A549 (cell line): Measurements from ENCODE around the gene MAPKAPK2. TPM values are rescaled to one million over a fixed set of nuclear protein-coding genes. Genes with fewer than 3 reads are reported as not detected.

Experiments
- ATAC-seq, 2 experiments: fragments of 200-7000 bp in 1 of 2; fragments of >200 bp in 1 of 2; cut with Nextera tagmentation in 1 of 2; cut with Tn5 transposase in 1 of 2; 3 replicates each; pipeline versions ENCODE4 v1.8.0 to v1.9.1; 2018 to 2020; ENCODE audit warnings: mild to moderate bottlenecking in 1 of 2, moderate library complexity in 1 of 2
- CTCF ChIA-PET: fragments of 300-600 bp; sonication (Branson Sonifier 250); formaldehyde crosslinking; extraction: SDS; loops from one replicate; lab custom pipeline; 2021; ENCODE audit warnings: antibody characterized with exemption, inconsistent platforms; lab: Yijun Ruan, JAX
- POLR2A ChIA-PET: fragments of 350-600 bp; formaldehyde crosslinking; extraction: SDS; loops from one replicate; lab custom pipeline; 2021; ENCODE audit warnings: antibody characterized with exemption, inconsistent platforms; lab: Yijun Ruan, JAX
- DNase-seq, 2 experiments: peaks; one replicate each; pipeline versions ENCODE4 v3.0.0 to v3.0.0-alpha.2; 2011 to 2016; ENCODE audit warnings: low read depth in 1 of 2, low spot score in 1 of 2
- FAIRE-seq: peaks from 2 replicates; lab custom pipeline; 2011; peaks lifted over from hg19 to GRCh38; lab: Jason Lieb, UNC
- H3K27ac ChIP-seq, 2 experiments: fragments of >200 bp; sonication (Bioruptor Twin); formaldehyde crosslinking; 3 replicates each; pipeline ENCODE4 v1.5.1; 2016 to 2017
- H3K4me1 ChIP-seq: fragments of >200 bp; sonication (Bioruptor Twin); formaldehyde crosslinking; 3 replicates; pipeline ENCODE4 v1.6.1; 2016
- H3K4me2 ChIP-seq: fragments of >200 bp; sonication (Bioruptor Twin); formaldehyde crosslinking; 3 replicates; pipeline ENCODE4 v1.6.1; 2016
- H3K4me3 ChIP-seq: fragments of >200 bp; sonication (Bioruptor Twin); formaldehyde crosslinking; 3 replicates; pipeline ENCODE4 v1.5.1; 2016
- H3K9me3 ChIP-seq: fragments of >200 bp; sonication (Bioruptor Twin); formaldehyde crosslinking; 3 replicates; pipeline ENCODE4 v1.6.1; 2016
- CBX2 ChIP-seq: fragments of 200-600 bp; sonication (generic); IDR thresholded peaks from 2 replicates; pipeline ENCODE4 v1.6.1; 2016; ENCODE audit warnings: low read depth, mild to moderate bottlenecking, borderline replicate concordance
- CEBPB ChIP-seq, 2 experiments: fragments of >200 bp in 1 of 2; sonication (Bioruptor Twin) in 1 of 2; formaldehyde crosslinking in 1 of 2; IDR thresholded peaks; 2 replicates each; pipeline ENCODE4 v1.6.1; 2012 to 2016
- CHD2 ChIP-seq: fragments of 150-350 bp; IDR thresholded peaks from 2 replicates; pipeline ENCODE4 v1.6.1; 2014; ENCODE audit warnings: low read length; ENCODE audit not compliant: partially characterized antibody
- CHD4 ChIP-seq: fragments of 200-600 bp; sonication (generic); IDR thresholded peaks from 2 replicates; pipeline ENCODE4 v1.6.1; 2016; ENCODE audit warnings: antibody characterized with exemption, mild to moderate bottlenecking, borderline replicate concordance
- EHMT2 ChIP-seq: fragments of 200-600 bp; sonication (generic); IDR thresholded peaks from 2 replicates; pipeline ENCODE4 v1.6.1; 2016; ENCODE audit warnings: antibody characterized with exemption, low read depth, mild to moderate bottlenecking, moderate library complexity
- HEYL ChIP-seq: fragments of 250-450 bp; sonication (Bioruptor Pico); IDR thresholded peaks from 2 replicates; pipeline ENCODE4 v1.8.0; 2021; ENCODE audit warnings: mild to moderate bottlenecking, moderate library complexity
- HOXA7 ChIP-seq: fragments of 250-450 bp; sonication (Bioruptor Pico); IDR thresholded peaks from 2 replicates; pipeline ENCODE4 v1.5.0; 2020; ENCODE audit warnings: mild to moderate bottlenecking, moderate library complexity
- HOXB13 ChIP-seq: fragments of 250-450 bp; sonication (Bioruptor Pico); IDR thresholded peaks from 2 replicates; pipeline ENCODE4 v1.5.0; 2020; ENCODE audit warnings: low read depth, mild to moderate bottlenecking, moderate library complexity
- JUN ChIP-seq, 2 experiments: fragments of >200 bp; sonication (Bioruptor Twin); formaldehyde crosslinking; IDR thresholded peaks; 2 replicates in 1 of 2; 3 replicates in 1 of 2; pipeline ENCODE4 v1.6.1; 2016 to 2017
- KDM1A ChIP-seq: fragments of 200-600 bp; sonication (generic); IDR thresholded peaks from 2 replicates; pipeline ENCODE4 v1.6.1; 2016; ENCODE audit warnings: low read depth, mild to moderate bottlenecking
- MYC ChIP-seq: IDR thresholded peaks from 2 replicates; pipeline ENCODE4 v1.6.1; 2012; ENCODE audit warnings: mild to moderate bottlenecking, inconsistent platforms, low read length, improper control_type of control experiment, borderline replicate concordance
- POLR2A ChIP-seq: IDR thresholded peaks from 2 replicates; pipeline ENCODE4 v1.6.1; 2012; ENCODE audit warnings: mild to moderate bottlenecking, low read length
- POLR2AphosphoS2 ChIP-seq: conservative IDR thresholded peaks from 2 replicates; pipeline ENCODE4 v1.6.1; 2012; ENCODE audit warnings: low read length, improper control_type of control experiment, inconsistent platforms
- RAD21 ChIP-seq, 2 experiments: fragments of >200 bp in 1 of 2; sonication (Bioruptor Twin) in 1 of 2; formaldehyde crosslinking in 1 of 2; IDR thresholded peaks in 1 of 2; conservative IDR thresholded peaks in 1 of 2; 2 replicates in 1 of 2; 3 replicates in 1 of 2; pipeline ENCODE4 v1.6.1; 2012 to 2018; ENCODE audit warnings: inconsistent platforms in 1 of 2
- RARB ChIP-seq: fragments of 250-450 bp; sonication (Bioruptor Pico); IDR thresholded peaks from 2 replicates; pipeline ENCODE4 v1.8.0; 2021; ENCODE audit warnings: mild to moderate bottlenecking, moderate library complexity
- RNF2 ChIP-seq: fragments of 200-600 bp; sonication (generic); IDR thresholded peaks from 2 replicates; pipeline ENCODE4 v1.6.1; 2016; ENCODE audit warnings: low read depth, mild to moderate bottlenecking, antibody characterized with exemption, moderate library complexity, borderline replicate concordance
- SMC3 ChIP-seq: fragments of >200 bp; sonication (Bioruptor Twin); formaldehyde crosslinking; IDR thresholded peaks from 3 replicates; pipeline ENCODE4 v1.6.1; 2018; ENCODE audit warnings: inconsistent platforms
- TFCP2L1 ChIP-seq: fragments of 250-450 bp; sonication (Bioruptor Pico); IDR thresholded peaks from 2 replicates; pipeline ENCODE4 v1.5.0; 2021; ENCODE audit warnings: mild to moderate bottlenecking
- ZSCAN20 ChIP-seq: fragments of 250-450 bp; sonication (Bioruptor Pico); IDR thresholded peaks from 2 replicates; pipeline ENCODE4 v1.8.0; 2022; ENCODE audit warnings: mild to moderate bottlenecking, moderate library complexity
- WGBS: methylation state at CpG from one replicate; pipeline ENCODE4 v1.1.6; 2017; ENCODE audit errors: missing lambda C conversion rate; 5-methylcytosine and 5-hydroxymethylcytosine counted together
- polyA plus RNA-seq, 4 experiments: library from polyadenylated mRNA; depleted of rRNA in 3 of 4; stranded (reverse); fragments of >200 nt; fragmentation: RNase III in 1 of 4; extraction: RNeasy Plus Mini Kit Qiagen cat#74134 plus additional on column Dnase treatment in 1 of 4; gene quantifications; 2 replicates in 3 of 4; 3 replicates in 1 of 4; pipeline ENCODE4 v1.2.3, GENCODE V29; 2011 to 2017
- TF ChIP-seq, protein P1 (sequence below): IDR thresholded peaks from 2 replicates; pipeline ENCODE4 v1.6.1; 2012; ENCODE audit warnings: low read depth, borderline replicate concordance
- TF ChIP-seq, protein P2 (sequence below): fragments of 150-350 bp; IDR thresholded peaks from 2 replicates; pipeline ENCODE4 v1.6.1; 2014; ENCODE audit warnings: low read depth, mild to moderate bottlenecking, low read length
- TF ChIP-seq, protein P3 (sequence below): IDR thresholded peaks from 2 replicates; pipeline ENCODE4 v1.6.1; 2012

The MAPKAPK2 gene
- polyA plus RNA-seq, 2 of the 4 experiments (the other 2 are of a cell fraction): 37.2 to 43.0 TPM

DNA sequence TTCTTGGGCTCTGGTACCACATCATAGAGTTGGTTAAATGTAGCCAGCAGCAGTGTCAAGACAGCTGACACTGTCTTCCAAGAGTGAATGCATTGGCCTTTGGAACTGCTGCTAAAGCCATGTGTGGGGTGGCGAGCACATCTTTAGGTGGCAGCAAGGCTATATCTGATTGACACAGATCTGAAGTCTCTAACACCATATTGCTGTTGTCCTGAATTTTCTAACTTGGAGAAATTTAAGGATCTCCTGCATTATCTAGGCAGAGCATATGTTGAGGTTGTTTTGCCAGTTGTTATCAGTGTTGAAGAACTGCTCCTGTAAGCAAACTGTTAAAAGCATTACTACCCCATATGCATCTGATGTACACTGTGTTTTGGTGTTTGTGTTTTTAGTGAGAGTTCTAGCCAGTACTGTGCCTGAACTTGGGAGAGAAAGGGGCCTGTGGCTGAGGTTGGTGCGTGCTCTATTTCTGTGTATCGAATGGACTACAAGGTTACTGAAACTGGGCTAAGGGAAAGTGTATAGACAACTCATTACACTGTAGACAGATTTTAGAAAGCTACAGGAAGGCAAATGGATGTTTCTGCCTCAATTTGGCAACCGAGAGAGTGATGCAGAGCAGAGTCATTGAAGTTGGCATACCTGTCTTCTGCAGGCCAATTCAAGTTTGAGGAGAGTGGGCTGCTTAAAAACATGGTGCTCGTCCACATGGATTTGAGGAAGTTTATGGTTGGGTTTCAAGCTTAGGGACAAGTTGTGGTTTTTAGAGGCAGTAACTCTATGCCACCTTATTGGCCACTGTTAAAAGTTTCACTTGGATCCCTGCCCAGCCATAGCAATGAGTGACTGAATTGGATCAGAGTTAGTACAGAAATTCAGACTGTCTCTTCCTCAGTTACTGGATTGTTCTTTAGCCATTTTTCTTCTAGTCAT is 32.5 kb upstream of the MAPKAPK2 start:
- TF ChIP-seq SMC3 (no peak), CHD4 (no peak), POLR2AphosphoS2 (no peak), CBX2 (no peak), TFCP2L1 (no peak), CEBPB (IDR thresholded peaks at IDR 0.05) (no peak), EHMT2 (no peak), RNF2 (no peak), KDM1A (no peak), RARB (no peak), RAD21 (conservative IDR thresholded peaks at IDR 0.05 in 1 of 2, IDR thresholded peaks at IDR 0.05 in 1 of 2) (no peak), HOXA7 (CRISPR knock-in tag) (no peak), POLR2A (no peak), CHD2 (no peak)
- TF ChIP-seq, protein P1, sequence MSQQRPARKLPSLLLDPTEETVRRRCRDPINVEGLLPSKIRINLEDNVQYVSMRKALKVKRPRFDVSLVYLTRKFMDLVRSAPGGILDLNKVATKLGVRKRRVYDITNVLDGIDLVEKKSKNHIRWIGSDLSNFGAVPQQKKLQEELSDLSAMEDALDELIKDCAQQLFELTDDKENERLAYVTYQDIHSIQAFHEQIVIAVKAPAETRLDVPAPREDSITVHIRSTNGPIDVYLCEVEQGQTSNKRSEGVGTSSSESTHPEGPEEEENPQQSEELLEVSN: no peak
- TF ChIP-seq, protein P2, sequence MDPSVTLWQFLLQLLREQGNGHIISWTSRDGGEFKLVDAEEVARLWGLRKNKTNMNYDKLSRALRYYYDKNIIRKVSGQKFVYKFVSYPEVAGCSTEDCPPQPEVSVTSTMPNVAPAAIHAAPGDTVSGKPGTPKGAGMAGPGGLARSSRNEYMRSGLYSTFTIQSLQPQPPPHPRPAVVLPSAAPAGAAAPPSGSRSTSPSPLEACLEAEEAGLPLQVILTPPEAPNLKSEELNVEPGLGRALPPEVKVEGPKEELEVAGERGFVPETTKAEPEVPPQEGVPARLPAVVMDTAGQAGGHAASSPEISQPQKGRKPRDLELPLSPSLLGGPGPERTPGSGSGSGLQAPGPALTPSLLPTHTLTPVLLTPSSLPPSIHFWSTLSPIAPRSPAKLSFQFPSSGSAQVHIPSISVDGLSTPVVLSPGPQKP: no peak
- TF ChIP-seq, all 56 proteins: peak for 0
- ATAC-seq (no peak), DNase-seq (no peak), FAIRE-seq (no peak)
- Histone ChIP-seq H3K4me3 (no peak overlapping the region), H3K9me3 (no peaks in the 10 kb centered on the region), H3K27ac (no peak overlapping the region), H3K4me2 (no peak overlapping the region), H3K4me1 (no peaks in the 10 kb centered on the region)
- ChIA-PET CTCF (interaction anchor here (1.8 to 19.9 kb wide), 5 partner anchors 12 to 40 kb away, joined by 4 to 452 read pairs (median 51); partner anchors contain the start of genes DYRK3 and EIF2D), POLR2A (no interaction called here)
- 95% methylated on average over 5 of the region's 5 CpGs for WGBS

DNA sequence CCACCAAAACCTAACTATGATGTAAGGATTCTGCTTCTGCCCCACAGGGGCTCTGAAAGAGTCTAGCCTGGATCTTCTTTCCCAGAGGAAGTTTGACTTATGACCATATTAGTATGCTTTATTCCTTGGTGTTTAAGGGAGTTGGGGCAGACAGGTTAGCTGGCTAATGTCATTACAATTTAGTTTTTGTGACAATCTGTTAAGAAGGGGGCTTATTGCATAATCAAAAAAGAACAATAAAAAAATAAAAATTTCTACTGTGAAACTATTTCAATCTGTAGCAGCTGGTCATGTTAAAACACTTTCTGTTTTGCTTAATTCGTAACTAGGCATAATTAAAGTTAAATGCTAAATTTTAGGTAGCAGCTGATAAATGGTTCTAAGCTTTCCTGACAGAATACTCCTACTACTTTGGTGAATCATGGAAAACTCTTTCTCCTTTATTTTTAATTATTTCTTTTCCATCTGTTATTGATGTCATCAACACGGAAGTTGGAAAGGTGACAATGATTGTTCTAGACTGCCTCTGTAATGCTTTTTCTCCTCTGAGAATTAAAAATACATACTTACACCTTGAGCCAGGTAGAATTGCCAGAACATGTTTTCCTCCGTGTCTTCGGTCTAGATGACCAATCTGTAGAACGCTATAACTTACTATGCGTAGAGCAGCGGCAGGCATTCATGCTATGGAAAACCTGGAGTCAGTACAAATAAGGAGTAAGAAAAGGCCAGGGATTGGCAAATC is 30.8 kb upstream of the MAPKAPK2 start:
- CTCF ChIA-PET: interaction anchor here (0.6 to 19.9 kb wide), 7 partner anchors 9 to 177 kb away, joined by 3 to 452 read pairs (median 4); partner anchors contain the start of genes DYRK3 and EIF2D
- FAIRE-seq (no peak), ATAC-seq (no peak), DNase-seq (no peak)
- POLR2A ChIA-PET: no interaction called here
- Histone ChIP-seq H3K4me2 (no peak overlapping the region), H3K4me3 (no peak overlapping the region), H3K4me1 (no peaks in the 10 kb centered on the region), H3K27ac (no peak overlapping the region), H3K9me3 (no peaks in the 10 kb centered on the region)
- 95% methylated on average over 7 of the region's 7 CpGs for WGBS
- no peak for TF ChIP-seq MYC
- TF ChIP-seq HOXB13 (CRISPR knock-in tag): no peak
- no peak for TF ChIP-seq POLR2A
- TF ChIP-seq CEBPB (IDR thresholded peaks at IDR 0.05): no peak
- TF ChIP-seq HEYL (CRISPR knock-in tag): no peak
- TF ChIP-seq JUN (IDR thresholded peaks at IDR 0.05): no peak
- no peak for TF ChIP-seq ZSCAN20 (CRISPR knock-in tag)
- TF ChIP-seq, protein P3, sequence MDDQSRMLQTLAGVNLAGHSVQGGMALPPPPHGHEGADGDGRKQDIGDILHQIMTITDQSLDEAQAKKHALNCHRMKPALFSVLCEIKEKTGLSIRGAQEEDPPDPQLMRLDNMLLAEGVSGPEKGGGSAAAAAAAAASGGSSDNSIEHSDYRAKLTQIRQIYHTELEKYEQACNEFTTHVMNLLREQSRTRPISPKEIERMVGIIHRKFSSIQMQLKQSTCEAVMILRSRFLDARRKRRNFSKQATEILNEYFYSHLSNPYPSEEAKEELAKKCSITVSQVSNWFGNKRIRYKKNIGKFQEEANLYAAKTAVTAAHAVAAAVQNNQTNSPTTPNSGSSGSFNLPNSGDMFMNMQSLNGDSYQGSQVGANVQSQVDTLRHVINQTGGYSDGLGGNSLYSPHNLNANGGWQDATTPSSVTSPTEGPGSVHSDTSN: no peak
